Measurements from ENCODE around the gene CCDC187.
"Not testable (repeated sequence)": the region's sequence is repeated elsewhere in the genome, so short reads cannot be mapped to it uniquely, and the experiment has no call there.

The CCDC187 gene

DNA sequence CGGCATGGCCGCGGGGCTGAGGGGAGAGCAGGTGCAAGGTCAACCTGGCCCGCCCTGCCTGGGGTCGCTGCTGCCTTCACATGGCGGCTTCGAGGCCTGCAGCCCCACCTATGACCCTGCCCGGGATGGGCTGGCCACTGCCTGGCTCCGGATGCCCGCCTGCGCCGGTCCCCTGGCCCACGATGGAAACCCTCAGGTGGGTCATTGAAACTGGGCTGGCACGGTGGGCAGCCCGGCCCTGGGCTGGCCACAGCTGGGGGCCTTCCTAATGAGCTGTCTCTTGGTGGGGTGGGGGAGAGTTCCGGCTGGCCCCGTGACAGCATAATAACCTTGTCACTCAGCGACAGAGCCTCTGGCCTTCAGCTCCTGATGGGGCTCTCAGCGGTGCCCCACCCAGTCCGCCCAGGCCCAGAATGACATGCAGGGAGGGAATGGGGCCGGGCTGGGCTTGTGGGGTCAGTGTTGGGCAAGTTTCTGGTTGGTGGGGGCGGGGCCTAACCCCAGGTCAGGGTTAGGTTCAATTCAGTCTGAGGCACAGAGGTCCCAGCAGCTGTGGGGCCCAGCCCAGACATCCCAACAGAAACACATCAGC, at the start of gene CCDC187:
CCDC187 (minus strand) TSS at position 270 of the 592 bp plus-strand sequence; CDS start at position 6, 264 bp downstream.
- DNase-seq (ENCODE audit: low read depth in 2 of 2), result no peak

DNA sequence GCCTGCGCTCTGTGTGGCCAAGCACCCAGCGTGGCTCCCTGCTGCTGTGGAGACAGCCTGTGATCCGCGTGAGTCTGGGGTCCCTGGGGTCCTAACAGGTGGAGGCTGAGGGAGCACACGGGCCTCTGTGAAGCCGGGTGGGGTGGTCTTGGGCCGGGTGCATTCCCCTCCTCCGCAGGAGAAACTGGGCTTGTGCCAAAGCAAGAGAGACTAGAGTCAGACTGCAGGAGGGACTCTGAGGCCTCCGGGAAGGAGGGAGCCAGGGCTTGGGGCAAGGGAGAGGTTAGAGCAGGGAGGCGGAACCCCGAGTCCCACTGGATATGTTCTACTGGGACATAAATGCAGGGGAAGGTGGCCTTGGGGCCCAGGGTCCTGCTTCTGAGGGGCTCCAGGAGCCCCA, 49.2 kb upstream of the CCDC187 start:
- DNase-seq (ENCODE audit: low read depth in 2 of 2), result no peak

DNA sequence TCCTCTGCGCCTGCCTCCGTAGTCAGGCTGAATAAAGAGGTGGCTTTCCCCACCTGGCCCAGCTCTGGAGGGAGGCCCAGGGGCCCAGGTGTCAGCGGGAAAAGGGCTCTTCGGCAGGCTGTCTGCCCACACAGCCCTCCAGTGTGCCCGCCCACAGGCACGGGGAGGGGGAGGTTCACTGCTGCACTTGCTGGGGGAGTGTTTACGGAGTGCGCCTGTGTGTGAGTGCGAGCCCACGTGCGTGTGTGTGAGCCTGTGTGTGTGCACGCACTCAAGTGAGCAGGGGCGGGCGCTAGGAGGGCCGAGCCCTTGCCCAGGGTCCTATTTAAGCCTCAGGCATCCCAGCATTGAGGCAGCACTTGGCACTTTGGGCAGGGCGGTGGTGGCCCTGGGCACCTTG, 48.8 kb upstream of the CCDC187 start:
- no peak for DNase-seq (ENCODE audit: low read depth in 2 of 2)

DNA sequence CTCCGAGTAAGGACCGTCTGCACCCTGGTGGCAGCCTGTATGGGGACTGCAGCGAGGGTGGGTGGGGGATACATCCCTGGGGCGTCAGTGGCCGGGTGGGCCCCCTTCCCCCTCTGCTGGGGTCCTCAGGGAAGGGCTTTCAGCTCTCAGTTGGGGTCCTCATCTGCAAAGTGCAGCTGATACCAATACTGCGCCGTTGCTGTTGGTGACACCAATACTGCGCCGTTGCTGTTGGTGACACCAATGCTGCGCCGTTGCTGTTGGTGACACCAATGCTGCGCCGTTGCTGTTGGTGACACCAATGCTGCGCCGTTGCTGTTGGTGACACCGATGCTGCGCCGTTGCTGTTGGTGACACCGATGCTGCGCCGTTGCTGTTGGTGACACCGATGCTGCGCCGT, 48.0 kb upstream of the CCDC187 start:
- not testable (repeated sequence) for DNase-seq (ENCODE audit: low read depth in 2 of 2)

DNA sequence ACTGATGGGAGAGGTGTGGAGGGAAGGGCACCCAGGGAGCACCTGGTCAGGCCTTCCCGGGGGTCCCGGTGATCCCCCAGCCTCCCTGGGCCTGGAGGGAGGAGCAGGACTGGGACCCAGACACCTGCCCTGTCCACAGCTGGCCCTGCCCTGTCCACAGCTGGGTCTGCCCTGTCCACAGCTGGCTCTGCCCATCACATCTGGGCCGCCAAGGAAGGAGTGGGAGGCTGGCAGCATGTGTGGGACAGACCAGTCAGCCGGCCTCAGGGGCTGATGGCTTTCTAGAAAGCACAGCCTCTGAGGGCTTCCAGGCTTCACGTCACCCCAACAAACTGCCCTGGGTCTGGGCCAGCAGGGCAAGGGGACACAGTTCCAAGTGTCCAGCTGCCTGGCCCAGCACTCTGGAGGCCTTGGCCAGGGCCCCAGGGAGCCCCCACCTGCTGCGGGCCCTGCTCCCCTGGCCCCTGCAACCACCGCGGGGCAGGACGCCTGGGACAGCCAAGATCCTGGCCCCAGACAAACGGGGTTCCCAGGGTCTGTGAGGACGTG, 47.4 kb upstream of the CCDC187 start:
- DNase-seq (ENCODE audit: low read depth in 2 of 2), result no peak

DNA sequence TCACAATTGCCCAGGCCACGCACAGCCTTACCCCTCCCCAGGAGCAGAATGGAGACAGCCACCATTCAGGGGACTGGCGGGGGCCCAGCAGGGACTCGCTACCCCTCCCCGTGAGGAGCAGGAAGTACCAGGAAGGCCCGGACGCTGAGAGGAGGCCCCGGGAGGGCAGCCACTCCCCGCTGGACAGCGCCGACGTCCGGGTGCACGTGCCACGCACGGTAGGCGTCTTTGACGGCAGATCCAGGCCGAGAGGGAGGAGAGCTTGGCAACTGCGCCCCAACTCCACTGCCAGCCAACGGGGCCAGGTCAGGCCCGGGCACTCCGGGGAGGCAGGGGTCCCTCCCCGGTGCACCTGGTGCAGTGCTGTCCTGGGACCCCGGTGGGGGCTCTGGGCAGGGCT, 45.7 kb upstream of the CCDC187 start:
- no peak for DNase-seq (ENCODE audit: low read depth in 2 of 2)

DNA sequence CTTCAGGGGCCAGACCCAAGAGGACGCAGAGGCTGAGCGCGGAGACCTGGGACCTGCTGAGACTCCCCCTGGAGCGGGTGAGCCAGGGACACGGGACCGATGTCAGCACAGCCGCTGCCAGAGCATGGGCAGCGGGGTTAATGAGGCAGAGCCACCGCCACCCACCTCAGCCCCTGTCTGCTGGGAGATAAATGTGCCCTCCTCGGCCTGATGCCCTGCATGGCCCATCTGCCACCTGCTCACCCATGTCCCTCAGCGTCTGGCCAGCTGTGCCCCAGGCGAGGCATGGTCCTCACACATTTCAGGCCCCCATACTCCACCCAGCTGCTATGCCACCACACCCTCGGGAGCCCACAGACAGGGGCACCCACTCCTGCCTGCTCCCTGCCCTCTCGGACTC, 44.8 kb upstream of the CCDC187 start:
- no peak for DNase-seq (ENCODE audit: low read depth in 2 of 2)

DNA sequence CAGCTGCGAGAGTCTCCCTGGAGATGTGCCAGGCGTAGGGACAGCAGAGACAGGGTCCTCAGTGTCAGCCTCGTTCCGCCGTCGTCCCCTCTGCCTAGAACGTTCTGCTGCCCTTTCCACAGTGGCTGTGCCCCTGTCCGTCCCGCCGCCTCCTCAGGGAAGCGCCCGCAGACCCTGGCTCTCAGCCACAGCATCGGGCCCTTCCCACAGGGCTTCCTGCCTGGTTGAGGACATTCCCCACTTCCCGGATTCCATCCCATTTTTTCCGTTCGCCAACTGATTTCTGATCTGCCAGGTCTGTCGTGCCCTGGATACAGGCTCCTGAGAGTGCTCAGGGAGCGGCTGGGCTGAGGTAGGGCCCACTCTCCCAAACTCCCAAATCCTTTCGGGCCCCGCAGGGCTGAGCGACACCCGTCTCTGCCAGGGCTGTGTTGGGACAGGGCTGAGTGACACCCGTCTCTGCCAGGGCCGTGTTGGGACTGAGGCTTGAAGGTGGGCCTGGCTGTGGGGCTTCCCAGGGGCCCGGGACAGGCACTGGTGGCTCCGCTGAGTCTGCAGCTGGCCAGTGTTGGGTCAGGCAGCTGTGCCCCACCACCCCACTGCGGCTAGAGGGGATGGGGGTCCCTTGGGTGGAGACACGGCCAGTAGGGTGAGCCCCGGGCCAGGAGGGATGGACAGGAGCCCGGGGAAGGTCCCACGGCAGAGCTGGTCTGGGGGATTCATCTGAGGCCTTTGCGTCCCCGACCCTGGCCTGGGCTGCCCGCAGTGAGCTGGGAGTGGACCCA, 43.8 kb upstream of the CCDC187 start:
- DNase-seq (ENCODE audit: low read depth in 2 of 2), result no peak

DNA sequence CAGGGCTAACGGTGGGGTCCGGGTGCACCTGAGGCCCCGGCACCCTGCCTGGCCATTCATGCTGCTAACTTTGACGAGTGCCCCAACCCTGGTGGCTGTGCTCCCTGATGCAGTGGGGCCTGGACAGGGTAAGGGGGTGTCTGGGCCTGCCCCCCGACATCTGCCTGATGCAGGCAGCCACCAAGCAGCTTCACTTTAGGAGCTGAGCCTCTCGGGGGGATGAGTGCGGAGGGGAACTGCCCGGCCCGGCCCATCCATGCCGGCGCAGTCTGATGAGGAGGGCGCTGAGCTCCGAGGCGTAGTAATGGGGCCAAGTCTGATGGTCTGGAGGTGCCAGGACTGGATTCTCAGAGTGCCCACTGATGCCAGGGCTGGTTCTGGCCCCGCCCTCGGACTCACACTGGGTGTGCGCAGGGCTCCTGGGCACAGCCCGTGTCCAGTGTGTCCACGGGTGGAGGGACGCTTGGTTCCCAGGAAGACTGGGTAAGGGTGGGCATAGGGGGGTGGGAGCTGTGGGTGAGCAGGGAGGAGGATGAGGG, 43.1 kb upstream of the CCDC187 start:
- no peak for DNase-seq (ENCODE audit: low read depth in 2 of 2)

DNA sequence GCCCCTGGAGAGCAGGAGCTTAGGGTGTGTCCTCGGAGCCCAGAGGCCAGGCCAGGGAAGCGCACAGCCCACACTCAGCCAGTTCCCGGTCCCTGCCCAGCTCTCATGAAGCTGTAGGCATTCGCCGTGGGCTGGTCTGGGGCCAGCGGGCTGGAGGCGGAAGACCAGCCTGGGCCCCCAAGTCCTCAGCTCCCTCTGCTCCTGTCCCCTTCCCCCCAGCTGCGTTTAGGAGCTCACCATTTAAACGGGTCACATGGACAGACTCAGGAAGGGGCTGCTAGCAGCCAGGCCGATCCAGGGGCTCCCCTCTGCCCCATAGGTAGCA, 42.2 kb upstream of the CCDC187 start:
- DNase-seq (ENCODE audit: low read depth in 2 of 2), result no peak

DNA sequence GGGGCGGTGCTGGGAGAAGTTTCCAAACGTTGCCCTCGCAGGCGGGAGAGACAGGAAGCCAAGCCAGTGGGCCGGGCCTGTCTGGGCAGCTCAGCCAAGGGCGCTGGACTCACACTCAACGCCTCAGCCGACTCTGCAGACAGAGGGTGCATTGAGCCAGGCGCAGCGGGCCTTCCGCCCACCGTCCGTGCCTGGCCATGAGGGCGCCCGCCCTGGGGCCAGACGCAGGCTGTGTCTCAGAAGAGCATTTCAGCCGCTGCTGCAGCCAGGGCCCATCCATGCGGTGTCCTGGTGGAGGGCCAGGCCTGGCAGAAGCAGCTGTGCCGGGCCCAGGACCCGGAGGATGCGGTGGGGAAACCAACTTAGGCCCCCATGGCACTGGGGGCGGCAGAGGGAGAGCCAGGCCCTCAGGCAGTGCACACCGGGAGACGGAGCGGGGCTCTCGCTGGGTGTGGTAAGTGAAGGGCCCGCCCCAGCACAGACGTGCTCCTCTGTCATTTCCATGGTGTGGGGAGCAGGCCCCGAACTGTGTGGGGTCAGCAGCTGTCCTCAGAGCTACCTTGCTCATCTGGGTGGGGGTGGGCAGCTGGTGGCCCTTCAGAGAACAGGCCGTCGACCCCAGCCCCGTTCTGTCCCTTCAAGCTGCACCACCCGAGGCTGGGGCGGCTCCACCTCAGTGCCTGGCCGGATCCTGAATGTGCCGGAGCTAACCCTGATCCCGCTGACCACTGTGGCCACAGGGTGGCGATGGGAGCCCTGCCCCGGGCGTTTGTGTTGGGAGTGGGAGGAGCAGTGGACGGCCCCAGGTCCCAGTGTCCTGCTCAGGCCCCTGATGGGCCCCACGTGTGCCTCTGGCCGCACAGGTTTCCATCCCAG, 41.6 kb upstream of the CCDC187 start:
- no peak for DNase-seq (ENCODE audit: low read depth in 2 of 2)

DNA sequence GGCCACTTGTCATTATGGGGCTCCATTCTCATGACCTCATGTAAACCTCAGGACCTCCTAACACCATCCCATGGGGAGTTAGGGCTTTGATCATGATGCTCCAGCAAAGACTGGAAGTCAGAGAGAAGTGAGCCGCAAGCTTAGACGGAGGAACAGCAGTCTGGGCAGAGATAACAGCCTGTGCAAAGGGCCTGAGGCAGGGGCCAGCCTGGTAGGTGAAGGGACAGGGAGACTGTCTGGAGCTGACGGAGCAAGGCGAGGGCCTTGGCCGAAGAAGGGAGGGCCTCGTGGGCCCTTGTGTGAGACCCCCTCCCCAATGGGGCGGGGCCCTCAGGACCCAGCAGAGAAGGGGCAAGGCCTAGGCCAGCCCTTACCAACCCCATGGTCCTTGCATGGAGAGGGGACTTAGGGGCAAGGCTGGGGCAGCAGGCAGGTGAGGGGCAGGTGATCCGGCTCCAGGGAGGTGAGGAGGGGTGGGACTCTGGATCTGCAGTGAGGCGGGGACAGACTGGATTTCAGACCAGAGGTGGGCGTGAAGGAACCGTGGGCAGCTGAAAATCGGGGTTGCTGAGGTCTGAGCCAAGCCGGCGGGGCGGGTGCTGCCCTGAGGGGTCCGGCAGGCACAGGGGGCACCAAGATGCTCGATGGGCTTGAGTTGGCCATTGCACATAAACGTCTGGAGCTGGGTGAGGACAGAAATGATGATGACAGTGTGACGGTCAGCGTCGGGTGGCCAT, 40.8 kb upstream of the CCDC187 start:
- no peak for DNase-seq (ENCODE audit: low read depth in 2 of 2)

DNA sequence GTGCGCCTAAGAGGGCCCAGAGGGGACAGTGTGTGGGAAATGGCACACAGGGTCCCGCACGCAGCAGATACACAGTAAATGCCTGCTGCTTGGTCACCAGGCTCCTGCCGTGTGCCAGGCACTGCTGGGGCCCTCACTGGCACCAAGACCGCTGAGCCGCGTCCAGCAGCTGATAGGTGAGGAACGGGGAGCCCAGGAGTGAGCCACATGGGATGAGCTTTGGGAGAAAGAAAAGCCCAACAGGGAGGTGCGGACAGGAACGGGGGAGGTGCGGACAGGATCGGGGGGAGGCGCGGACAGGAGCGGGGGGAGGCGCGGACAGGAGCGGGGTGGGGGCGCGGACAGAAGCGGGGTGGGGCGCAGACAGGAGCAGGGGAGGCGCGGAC, 40.0 kb upstream of the CCDC187 start:
- no peak for DNase-seq (ENCODE audit: low read depth in 2 of 2)

DNA sequence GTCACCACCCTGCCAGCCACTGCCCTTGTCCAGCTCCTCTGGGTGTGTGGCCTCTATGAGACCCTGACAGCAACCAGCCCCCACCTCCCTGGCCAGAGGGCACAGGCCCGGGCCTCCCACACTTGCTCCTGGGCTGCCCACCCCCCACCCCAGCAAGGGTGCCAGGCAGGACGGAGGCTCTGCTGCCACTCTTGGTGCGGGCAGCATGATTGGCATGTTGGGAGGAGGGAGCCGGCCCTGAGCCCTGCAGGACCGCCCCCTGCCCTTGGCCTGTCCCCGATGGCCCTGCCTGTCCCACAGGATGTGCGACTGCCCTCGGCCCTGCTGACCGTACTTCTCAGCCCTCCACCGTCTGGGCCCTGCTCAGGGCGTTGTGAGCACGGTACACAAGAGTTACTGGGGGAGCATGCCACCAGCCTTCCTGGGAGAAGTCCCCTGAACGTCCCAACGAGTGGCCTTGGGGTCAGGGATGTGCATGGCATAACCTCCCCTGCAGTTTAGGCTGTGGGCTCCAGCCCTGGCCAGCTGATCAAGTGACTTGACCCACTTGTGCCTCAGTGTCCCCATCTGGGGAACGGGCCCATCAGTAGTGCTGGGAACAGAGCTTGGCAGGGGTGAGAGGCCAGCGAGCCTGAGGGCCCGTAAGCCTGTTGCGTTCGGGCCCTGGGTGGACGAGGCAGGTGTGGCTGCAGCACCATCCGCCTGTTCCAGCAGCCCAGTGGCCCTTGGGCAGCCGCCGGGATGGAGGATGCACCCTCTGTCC, 39.4 kb upstream of the CCDC187 start:
- DNase-seq (ENCODE audit: low read depth in 2 of 2), result no peak

DNA sequence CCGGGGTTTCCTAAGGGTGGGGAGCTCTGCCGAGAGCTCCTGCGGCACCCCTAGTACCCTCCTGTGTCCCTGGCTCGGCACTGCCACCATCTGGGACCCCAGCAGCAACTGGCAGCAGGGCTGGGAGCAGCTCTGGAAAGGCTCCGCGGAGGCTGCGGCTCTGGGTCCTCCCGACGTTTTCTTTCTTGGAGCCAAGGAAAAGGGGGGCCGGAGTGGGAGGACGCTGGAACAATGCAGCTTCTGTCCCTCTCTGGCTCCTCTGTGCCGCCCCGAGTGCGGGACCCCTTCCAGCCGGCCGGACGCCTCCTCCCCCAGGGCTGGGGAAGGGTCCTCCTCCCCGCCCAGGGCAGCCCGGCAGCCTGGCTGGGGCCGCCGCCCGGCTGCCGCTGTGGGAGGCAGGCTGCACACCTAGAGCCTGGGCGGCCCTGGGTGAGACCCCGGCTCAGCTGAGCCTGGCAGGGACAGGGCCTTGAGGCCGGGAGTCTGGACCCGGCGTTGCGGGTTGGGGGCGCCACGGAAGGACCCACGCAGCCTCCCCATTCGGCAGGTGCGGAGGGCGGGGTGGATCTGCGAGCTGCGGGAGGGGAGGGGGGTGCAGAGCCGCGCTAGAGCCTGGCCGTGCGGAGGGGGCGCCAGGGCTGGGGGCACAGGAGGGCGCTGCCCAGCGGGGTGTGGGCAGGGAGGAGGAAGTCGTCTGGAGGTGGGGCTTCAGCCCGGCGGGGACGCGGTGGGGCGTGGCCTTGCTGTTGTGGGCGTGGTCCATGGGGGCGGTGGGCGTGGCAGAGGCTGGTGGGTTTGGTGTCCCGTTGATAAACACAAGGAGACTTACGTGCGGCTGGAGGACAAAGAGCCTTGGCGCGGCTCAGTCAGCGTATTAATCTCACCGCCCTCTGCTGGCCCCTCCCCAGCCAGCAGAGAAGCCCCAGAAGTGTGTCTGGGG, 38.6 kb upstream of the CCDC187 start:
- DNase-seq (ENCODE audit: low read depth in 2 of 2), result peak; percentile 43 to 73

DNA sequence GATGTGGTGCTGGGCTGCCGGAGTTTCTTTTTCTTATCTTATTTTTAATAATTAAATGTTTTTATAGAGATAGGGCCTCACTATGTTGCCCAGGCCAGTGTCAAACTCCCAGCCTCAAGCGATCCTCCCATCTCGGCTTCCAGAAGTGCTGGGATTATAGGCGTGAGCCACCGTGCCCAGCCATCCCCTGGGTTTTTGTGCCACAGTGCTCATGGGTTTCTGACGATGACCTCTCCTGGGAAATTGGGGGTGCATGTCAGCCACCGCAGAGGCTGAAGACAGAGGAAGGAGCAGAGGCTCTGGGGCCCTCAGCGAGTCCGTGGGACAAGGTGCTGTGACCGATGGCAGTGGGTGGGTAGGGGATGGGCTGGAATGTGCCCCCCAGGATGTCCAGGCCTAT, 37.9 kb upstream of the CCDC187 start:
- no peak for DNase-seq (ENCODE audit: low read depth in 2 of 2)

DNA sequence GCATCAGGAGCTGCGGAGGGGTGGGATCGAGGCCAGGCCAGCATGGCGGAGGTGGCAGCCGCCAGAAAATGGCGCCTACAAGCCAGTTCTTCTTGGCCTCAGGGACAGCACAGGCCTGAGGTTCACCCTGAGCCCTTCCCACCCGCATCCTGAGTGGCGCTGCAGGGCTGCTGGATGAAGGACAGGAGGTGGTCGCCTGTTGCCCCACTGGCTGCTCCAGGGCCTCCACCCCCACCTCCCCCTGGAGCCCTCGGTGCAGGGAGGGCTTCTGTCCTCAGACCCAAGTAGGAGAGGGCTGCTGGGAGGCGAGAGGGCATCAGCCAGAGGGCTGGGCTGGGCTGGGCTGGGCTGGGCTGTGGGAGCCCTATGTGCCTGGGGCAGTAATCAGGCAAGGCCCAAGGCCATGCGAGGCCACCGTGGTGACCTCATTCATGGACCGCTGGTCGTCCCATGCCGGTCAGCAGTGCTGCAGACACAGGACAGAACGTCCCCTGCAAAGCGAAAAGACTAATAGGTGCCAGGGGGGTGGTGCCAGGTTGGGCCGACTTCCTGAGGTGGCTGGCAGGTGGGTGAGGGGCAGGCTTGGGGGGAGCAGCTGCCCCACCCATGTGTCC, 37.3 kb upstream of the CCDC187 start:
- no peak for DNase-seq (ENCODE audit: low read depth in 2 of 2)

DNA sequence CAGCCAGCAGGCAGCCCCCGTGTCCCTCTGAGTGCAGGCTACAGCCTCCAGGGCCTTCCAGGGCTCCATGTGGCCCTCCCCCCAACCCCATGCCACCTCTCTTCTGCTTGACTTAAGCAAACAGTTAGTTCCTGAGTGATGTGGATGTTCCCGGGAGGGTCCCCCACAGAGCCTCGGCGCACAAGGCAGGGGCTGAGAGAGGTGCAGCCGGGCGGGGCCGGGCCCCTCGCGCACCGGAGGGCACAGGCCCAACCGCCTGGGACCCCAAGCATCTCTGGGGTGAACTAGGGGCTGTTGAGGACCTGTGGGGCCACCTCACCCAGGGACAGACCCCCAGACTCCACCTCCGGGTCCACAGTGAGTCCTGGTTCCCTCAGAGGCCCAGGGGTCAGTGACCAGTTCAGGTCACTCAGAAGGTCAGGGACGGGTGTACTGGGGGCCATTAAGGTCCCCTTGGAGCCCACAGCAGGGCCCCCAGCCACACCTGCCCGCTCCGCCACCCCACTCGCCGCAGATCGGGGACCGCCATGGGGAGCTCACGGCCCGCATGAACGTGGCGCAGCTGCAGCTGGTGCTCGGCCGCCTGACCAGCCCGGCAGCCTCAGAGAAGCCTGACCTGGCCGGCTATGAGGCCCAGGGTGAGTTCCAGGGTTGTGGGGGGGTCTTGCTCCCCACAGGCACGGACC, 36.6 kb upstream of the CCDC187 start:
- DNase-seq (ENCODE audit: low read depth in 2 of 2), result no peak

DNA sequence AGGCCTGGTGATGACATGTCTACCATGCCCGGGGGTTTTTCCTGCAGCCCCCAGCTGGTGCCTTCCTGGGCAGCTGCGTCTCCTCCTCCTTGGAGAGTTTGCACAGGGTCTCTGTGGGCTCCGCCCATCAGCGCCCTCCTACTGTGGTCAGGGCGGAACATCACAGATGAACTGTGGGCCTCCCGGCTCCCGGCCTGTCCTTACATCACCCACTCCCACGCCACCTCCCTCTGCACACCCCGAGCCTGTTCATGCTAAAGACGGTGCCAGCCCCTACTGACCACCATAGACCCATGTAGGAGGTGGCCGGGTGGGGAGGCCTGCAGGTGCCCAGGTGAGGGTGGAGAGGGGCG, 36.0 kb upstream of the CCDC187 start:
- no peak for DNase-seq (ENCODE audit: low read depth in 2 of 2)

Data from stimulated activated CD4-positive, alpha-beta T cell treated with anti-CD3 and anti-CD28 coated beads, Interleukin-4, amount 100 ng/mL, for 48 hours (primary cell).